ENCODE data around the gene ALKBH1.
"Not testable (repeated sequence)": the region's sequence is repeated elsewhere in the genome, so short reads cannot be mapped to it uniquely, and the experiment has no call there.

Gene ALKBH1, protein sequence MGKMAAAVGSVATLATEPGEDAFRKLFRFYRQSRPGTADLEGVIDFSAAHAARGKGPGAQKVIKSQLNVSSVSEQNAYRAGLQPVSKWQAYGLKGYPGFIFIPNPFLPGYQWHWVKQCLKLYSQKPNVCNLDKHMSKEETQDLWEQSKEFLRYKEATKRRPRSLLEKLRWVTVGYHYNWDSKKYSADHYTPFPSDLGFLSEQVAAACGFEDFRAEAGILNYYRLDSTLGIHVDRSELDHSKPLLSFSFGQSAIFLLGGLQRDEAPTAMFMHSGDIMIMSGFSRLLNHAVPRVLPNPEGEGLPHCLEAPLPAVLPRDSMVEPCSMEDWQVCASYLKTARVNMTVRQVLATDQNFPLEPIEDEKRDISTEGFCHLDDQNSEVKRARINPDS

DNA sequence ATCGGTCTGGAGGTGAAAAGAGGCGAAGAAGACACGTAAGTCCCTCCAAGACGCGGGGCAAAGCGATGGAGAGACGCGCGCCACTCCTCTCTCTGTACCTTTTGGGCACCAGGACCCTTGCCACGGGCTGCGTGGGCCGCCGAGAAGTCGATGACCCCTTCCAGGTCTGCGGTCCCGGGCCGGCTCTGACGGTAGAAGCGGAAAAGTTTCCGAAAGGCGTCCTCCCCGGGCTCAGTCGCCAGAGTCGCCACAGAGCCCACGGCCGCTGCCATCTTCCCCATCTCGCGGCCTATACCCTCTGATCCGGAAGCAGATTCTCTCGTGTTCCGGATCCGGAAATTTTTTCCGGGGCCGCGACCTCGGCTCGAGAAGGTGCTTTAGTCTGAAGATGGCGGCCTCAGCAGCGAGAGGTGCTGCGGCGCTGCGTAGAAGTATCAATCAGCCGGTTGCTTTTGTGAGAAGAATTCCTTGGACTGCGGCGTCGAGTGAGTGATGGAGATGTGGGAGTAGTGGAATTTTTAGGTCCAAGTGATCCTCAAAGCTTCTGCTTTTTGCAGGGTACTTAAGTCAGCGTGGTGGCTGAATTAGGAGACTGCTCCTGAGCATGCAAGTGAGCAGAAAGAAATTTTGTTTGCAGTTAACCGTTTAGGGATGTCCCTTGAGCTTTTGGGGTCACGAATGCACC is at the start of gene ALKBH1, which contains the start of gene SLIRP:
Gene ALKBH1 (minus strand): TSS at position 300 of the 685 bp plus-strand sequence. CDS start 19 bp downstream, at position 281.
Gene SLIRP (plus strand): TSS at position 380 of the 685 bp plus-strand sequence. CDS start 9 bp downstream, at position 389.
- peak; percentile 90 for DNase-seq (ENCODE audit: low spot score)

DNA sequence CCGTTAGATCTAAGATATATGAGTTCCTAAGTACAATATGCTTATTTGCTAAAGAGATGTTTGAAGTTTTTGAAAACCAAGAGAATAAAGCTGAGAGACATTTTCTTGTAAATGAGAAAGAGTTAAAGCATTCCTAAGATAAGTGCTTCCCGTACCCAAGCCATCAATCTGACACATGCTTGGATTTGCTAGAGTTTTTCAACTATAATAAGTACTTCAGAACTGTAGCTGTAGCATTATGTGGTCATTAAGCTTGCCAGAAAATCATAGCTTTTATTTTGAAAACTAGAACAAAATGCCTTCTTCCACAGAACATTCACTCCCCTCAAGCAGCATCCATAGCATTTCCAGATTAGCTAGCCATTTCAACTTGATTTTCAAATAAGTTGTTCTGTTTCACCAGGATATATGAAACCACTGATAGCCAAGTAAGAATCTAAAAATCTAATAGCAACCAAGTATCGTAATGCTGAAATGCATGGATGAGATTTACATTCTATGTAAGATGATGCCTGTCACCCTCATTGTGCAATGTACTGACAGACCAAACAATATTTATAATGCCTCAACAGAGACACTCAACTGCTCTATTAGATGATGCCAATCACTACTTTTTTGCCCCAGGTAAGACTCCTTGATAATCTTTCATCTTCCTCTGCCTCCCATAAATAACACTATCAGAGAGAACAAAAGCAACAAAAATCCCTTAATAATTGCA is 45.1 kb upstream of the ALKBH1 start:
- DNase-seq (ENCODE audit: low spot score), result no peak

DNA sequence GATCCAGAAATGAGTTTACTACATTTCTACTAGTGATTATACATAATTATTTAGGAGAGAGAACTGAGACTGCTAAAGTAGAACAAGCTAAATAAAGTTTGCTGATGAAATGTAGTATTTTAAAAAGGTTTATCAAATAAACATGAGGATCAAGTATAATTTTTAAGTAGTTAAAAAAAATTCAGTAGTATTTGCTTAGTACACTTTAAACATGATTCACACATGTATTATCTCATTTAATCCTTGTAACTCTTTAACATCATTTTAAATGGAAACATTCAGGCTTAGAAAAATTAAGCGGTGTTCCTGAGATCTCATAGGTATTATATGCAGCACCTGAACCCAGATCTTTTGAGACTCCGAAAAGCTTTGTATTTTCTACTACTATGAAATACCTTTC is 44.4 kb upstream of the ALKBH1 start:
- no peak for DNase-seq (ENCODE audit: low spot score)

DNA sequence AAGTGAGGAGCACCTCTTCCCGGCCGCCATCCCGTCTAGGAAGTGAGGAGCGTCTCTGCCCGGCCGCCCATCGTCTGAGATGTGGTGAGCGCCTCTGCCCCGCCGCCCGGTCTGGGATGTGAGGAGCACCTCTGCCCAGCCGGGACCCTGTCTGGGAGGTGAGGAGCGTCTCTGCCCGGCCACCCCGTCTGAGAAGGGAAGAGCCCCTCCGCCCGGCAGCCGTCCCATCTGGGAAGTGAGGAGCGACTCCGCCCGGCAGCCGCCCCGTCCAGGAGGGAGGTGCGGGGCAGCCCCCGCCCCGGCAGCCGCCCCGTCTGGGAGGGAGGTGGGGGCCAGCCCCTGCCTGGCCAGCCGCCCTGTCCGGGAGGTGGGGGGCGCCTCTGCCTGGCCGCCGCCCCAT is 39.6 kb upstream of the ALKBH1 start:
- DNase-seq (ENCODE audit: low spot score), result not testable (repeated sequence)

DNA sequence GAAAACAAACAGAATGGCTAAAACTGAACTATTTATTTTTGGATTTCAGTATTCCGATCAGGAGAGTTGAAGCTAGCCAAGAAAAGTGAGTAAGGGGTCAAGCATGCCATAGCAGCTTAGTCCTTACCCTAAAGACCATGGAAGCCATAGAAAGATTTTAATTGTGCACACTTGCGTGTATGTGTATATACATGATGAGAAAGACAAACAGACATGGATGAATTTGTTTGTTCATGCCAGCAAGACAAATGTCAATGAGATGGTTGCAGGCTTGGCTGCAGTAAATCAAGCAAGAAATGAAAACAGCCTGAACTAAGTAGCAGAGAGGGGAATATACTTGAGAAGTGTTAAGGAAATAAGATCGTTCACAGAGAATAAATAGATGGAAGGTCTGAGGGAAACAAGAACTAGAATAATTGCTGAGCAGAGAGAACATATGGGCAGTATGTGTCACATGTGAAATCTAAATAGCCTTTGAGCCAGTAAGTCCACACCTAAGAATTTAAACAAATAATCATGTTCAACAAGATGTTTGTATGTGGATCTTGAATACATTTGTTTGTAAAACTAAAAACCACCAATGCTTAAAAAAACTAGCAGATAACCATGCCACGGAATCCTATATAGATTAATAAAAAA is 38.4 kb upstream of the ALKBH1 start:
- DNase-seq (ENCODE audit: low spot score), result no peak

DNA sequence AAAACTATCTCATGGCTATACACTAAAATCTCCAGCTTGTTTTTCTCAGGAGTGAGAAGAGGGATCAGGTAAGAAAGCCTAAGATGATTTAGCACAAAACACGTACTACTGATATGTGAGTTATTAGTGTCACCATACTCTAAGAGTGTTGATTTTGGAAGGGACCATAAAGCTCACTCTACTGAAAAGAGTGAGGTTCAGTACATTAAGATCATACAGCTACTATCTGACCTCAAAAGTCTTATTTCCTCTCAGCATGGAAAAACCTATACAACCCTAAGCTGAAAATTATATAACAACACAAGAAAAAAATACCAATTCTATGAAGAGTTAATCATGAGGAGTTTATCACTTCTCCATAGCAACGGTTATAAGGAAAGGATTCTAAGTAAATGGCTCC is 33.6 kb upstream of the ALKBH1 start:
- no peak for DNase-seq (ENCODE audit: low spot score)

DNA sequence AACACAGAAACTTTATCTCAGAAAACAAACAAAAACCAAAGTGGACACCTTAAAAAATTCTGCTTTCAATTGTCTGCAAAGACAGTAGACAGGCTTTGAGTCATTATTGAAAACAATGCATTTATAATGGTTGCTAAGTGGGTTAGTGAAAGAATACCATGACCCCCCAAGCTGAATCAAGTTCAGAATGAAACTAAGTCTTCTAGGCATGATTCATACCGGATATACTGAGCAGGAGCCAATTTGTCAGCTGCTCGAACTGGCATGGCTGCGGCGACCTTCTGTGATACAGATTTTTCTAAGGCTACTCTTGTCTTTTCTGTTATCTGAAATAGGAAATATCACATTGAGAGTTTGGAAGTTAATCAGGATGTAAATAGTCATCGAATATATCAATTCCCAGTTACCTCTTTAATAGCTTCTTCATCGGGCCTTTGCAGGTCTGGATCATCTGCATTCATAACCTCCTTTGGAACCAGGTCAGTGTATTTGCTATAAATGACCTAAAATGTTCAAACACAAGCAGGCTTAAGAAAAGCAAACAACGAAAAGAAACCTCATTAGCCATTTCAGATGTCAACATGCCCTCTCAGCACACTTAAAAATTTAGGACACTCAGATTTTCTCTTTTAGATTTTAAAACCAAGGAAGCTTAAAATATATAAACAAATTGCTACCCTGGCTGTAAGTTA is 30.9 kb upstream of the ALKBH1 start:
- DNase-seq (ENCODE audit: low spot score), result peak; percentile 43

DNA sequence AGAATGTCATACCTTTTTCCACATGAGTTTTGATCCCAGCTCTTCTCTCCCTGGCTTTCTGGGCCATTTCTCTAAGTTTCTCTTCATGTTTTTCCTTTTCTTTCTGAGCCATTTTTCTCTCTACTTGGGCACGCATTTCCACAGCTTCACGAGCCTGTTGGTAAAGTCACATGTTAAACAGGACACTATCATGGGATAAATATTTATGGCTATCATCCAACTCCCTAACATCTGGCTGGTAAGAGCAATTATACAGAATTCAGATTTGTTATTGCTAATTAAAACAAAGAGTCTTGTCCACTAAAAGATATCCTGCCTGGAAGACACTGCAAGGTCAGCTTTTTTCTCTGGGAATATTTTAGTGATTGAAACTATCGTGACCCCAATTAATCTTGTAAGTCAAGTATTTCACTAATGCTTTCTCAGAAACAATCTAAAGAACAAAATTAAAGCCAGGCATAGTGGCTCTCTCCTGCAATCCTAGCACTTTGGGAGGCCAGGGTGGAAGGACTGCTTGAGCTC is 23.2 kb upstream of the ALKBH1 start:
- no peak for DNase-seq (ENCODE audit: low spot score)

DNA sequence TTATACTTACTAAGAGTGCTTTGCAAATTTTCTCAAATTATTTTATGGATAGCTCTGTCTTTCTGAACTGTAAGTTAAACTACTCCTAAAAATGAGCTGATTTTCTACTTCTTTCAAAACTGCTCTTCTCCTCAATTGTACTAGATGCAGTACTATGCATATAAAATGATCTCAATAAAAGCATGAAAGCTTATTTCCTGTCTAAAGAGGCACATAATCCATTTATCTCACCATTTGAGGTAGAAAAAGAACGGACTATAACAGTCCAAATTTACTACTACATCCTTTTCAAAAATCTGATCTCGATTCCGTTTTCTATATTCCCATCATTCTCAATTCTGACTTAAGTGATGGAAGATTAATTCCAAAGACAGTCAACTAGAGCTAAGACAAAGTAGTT is 14.5 kb upstream of the ALKBH1 start:
- DNase-seq (ENCODE audit: low spot score), result no peak

DNA sequence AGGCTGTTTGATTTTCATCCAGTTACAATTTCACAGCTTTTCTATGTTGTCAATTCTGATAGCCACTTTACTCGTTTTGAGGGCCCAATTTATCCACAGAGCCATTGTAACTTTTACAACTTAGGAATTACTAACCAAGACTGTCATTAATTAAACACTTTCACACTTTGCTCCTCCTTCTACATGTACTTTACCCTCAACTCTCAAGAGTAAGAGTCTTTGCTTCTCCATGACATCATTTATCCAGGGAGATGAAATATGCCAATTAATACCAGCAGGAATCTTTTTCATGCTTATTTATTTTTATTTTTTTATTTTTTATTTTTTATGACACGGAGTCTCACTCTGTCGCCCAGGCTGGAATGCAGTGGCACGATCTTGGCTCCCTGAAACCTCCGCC is 13.6 kb upstream of the ALKBH1 start:
- DNase-seq (ENCODE audit: low spot score), result no peak

DNA sequence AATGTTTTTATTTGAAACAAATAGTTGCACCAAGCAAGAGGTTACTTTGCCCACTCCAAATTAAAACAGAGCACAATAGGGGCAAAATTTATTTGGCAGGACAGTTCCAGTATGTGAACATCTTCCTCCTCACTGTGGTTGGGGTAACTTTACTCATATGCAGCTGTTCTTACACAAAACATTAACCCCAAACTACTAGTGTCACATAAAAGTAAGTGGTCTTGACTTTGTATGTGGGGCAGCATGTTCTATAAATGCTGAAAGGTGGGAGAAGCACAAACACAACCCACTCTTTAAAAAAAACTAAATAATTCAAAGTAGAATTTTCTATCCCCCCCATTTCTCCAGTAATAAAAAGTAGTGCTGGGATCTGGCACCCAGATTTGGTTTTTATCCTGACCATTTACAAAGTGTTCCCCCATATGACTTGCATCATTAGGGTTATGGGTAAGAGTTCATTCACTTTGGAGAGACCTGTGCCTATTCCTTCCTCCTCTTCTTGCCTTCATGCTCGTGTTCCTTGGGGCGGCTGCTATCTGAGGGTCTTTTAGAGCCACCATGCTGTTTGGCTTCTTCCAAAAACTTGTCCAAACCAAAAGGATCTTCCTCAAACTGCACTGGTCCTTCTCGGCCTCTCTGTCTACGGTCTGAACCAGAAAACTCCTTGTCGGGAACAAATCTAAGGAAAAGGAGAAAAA is 9.9 kb upstream of the ALKBH1 start:
- no peak for DNase-seq (ENCODE audit: low spot score)

DNA sequence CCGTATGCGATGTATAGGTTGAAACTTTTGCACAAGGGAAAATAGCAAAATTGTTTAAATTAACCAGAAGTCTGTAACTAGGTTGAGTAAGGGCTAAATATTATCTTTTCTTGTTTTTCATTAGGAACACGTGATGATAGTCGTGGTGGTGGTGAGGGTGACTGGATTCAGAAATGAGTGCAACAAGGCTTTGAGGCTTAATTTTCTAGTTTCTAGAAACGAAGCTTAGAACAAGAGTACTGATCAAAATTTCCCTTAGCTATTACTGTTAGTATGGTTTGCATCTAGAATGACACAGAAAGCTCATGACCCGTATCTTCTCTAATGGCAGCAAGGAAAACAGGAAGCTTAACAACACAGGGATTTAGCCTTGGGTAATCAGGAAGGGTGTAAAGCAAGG is 7.1 kb upstream of the ALKBH1 start:
- no peak for DNase-seq (ENCODE audit: low spot score)

DNA sequence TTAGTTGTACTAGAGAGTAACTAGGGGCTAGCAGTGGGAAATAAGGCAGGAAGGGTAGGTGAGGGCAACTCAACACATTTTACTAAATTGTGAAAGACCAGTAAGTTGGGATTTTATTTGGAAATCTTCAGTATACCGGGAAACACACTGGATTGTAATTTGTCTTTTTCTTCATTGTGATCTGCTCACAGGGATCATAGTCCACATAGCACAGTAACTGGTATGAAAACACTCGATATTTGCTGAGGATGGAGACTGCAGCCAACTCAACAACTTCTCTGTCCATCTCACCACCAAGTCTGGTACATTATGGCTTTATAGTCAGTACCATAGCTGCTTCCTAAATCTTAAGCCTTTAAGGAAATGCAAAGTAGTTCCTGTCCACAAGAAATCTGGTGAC is 2.5 kb upstream of the ALKBH1 start:
- no peak for DNase-seq (ENCODE audit: low spot score)

DNA sequence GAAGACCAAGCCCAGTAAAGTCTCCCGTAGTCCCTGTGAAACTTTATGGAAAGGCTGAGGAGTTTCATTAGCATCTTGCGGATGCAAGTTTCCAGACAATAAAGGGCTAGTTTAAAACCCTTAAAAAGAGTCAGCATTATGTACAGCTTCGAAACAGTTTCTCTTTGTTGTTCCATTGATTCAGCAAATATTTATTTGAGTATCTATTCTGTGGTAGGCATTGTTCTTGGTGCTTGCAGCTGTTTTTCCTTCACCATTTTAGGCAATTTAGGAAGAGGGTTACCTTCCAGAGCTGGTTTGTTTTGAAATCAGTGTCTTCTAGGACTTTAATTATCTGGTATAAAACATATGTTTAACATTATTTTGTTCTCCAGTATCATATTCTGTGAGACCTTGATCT is 1.6 kb upstream of the ALKBH1 start:
- DNase-seq (ENCODE audit: low spot score), result no peak

DNA sequence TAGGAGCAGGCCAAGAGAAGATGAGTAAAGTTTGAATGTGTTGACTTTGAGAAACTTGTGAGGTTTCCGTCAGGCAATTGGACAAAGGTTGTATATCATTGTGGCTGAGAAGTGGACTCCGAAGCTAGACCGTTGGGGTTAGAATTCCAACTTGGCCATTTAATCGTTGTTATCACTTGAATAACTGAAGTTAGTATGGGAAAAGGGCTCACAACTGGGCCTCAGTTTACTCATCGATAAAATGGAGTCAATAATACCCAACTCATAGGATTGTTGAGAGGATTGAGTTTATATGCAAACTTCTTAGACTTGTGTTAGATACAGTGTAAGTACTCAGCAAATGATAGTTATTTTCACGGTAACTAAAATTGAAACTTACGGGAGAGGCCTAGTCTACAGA is 926 bp upstream of the ALKBH1 start:
- no peak for DNase-seq (ENCODE audit: low spot score)

DNA sequence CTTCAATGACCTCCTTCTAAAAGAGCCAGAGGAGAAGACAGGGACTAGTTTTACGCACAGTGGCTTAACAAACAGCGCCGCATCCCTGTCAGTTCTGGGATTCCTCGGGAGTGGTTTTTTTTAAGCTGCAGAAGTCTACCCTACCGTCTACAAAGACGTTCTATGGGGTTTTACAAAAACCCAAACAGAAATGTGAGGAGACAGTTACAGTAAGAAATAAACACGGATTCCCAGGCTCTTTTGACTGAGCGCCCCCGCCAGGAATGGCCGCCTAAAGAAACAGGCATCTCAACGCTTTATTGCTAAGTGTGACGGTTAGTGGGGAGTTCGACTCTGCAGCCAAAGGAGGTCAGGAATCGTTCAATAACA is 484 bp downstream of the ALKBH1 start:
- peak; percentile 41 for DNase-seq (ENCODE audit: low spot score)

DNA sequence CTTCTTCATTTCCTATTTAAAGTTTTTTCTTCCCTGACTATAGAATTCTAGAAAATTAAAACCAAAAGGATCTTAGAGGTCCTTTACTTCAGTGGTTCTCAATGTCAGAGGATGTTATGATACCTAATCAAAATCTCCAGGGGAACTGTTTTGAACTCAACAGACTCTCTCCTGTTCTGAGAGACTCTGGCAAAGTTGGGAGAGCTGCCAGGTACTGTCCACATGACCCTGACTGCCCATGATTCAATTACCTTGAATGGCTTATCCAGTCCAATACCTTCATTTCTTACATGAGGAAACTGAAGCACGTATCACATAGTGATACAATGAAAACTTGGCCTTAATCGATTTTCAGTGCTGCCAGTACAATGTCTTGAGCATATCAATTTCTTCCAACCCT is 16.6 kb downstream of the ALKBH1 start:
- DNase-seq (ENCODE audit: low spot score), result no peak

DNA sequence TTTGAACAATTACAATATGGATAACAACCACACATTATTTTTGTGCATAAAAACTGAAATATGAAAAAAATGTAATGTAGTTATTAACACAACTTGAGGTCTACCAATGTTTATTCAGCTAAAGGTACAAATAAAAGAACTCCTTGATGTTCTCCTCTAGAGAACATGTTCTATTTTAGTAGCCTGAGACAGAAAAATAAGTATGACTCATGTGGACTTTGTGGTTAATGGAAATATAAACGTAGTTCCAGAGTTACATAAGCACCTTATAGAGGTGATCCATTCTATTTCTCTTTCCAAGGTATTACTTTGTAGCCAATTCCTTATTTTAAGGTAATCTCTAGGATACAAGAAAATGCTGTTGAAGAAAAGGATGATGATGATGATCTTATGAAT is 25.7 kb downstream of the ALKBH1 start:
- no peak for DNase-seq (ENCODE audit: low spot score)

DNA sequence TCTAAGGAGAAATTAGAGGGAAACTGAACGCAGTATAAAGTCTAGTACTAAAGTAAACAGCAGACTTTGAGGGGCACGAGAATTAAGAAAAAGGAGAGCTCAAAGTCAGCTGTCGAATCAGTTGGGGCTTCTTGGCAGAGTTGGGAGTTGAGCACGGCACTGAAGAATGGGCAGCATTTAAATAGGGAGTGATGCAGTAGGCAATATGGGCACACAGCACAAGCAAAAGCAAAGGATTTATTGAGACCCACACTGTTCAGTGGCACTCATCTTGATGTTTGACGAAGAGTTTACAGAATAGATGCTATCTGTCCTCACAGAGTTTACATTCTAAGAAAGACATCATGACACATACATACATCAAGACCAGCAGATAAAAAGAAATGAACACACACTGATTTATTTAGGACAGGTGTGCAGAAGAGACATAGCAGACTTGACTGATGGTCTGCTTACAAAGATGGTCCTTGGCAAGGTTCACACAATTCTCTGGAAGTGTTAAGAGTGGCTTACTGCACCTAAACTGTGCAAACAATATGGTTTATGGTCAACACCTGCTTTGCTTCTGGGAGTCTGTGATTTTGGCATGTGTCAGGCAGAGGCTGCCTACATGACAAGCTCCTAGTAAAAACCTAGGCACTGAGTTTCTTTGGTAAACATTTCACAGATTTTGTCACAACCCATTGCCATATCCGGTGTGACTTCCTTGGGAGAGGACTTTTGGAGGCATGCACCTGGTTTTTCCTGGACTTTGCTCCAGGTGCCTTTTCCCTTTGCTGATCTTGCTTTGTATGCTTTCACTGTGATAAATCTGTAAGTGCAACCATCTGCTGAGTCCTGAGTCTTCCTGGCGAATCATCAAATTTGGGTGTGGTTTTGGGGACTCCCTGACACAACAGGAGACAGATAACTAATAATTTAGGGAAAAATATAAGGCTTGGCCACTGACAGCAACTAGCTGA is 26.3 kb downstream of the ALKBH1 start:
- no peak for DNase-seq (ENCODE audit: low spot score)

DNA sequence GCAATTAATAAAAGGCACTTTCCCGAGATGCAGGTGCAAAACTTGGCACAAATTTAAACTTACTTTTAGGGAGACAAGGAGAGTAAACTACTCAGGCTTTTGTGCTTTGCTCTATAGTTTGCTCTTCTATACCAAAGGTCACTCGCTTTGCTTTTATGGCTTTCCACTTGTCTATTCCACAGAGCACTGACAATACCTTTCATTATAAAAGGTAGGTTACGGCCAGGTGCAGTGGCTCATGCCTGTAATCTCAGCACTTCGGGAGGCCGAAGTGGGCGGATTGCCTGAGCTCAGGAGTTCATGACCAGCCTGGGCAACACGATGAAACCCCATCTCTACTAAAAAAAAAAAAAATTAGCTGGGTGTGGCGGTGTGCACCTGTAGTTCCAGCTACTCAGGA is 32.9 kb downstream of the ALKBH1 start:
- no peak for DNase-seq (ENCODE audit: low spot score)

Measured in AG08396 (cell line).